ENCODE data around the gene SCGB1C2. TPM values are rescaled to one million over a fixed set of nuclear protein-coding genes. Genes with fewer than 3 reads are reported as not detected.

The SCGB1C2 gene
- total RNA-seq, 3 donors from 2014 or later (not counting 1 experiment from before 2014, with no cell fraction given) = not detected

DNA sequence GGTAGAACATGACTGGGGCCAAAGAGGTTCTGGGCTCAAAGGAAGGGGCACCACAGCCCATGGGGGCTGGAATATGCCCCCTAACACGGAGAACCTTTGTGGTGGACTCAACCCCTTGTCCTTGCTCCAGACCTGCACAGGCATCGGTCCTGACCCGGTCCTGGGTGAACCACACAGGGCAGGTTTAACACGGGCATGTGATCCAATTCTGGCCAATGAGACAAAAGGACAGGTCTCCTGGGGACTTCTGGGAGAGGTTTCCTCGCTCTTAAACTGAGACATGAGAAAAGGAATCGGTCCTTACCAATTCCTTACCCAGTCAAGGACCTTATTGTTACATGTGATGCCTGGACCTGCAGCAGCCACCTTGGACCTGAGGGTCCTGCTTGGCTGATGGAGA, 40.4 kb downstream of the SCGB1C2 start:
- DNase-seq (no peak), ATAC-seq (no peak)
- H3K4me3 ChIP-seq (ENCODE audit: low read length) = no peak overlapping the region
- H3K36me3 Mint-ChIP-seq = no peaks in the 10 kb centered on the region
- no peaks in the 10 kb centered on the region for H3K36me3 ChIP-seq (ENCODE audit: control insufficient read depth, insufficient read depth, low read length)
- H3K27me3 Mint-ChIP-seq (ENCODE audit: low read depth in 2 of 2) = peaks cover 17 to 23% of the 10 kb centered on the region in 2 donors
- H3K27ac ChIP-seq (ENCODE audit: low read length) = no peak overlapping the region
- H3K4me1 ChIP-seq (ENCODE audit: control insufficient read depth, insufficient read depth, low read length) = peaks cover 3% of the 10 kb centered on the region
- no peaks in the 10 kb centered on the region for H3K4me1 Mint-ChIP-seq
- intact Hi-C loops (cut with micrococcal nuclease) = no loop called here
- no peak overlapping the region for H3K27ac Mint-ChIP-seq
- TF ChIP-seq, protein P1, sequence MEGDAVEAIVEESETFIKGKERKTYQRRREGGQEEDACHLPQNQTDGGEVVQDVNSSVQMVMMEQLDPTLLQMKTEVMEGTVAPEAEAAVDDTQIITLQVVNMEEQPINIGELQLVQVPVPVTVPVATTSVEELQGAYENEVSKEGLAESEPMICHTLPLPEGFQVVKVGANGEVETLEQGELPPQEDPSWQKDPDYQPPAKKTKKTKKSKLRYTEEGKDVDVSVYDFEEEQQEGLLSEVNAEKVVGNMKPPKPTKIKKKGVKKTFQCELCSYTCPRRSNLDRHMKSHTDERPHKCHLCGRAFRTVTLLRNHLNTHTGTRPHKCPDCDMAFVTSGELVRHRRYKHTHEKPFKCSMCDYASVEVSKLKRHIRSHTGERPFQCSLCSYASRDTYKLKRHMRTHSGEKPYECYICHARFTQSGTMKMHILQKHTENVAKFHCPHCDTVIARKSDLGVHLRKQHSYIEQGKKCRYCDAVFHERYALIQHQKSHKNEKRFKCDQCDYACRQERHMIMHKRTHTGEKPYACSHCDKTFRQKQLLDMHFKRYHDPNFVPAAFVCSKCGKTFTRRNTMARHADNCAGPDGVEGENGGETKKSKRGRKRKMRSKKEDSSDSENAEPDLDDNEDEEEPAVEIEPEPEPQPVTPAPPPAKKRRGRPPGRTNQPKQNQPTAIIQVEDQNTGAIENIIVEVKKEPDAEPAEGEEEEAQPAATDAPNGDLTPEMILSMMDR (IDR thresholded peaks at IDR 0.05) = no peak
- H3K4me3 Mint-ChIP-seq = no peak overlapping the region
- no peaks in the 10 kb centered on the region for H3K9me3 ChIP-seq (ENCODE audit: control insufficient read depth, insufficient read depth, low read length)
- H3K9me3 Mint-ChIP-seq = no peaks in the 10 kb centered on the region
- WGBS (ENCODE audit: insufficient coverage) = 82% methylated on average over 6 of the region's 6 CpGs
- H3K27me3 ChIP-seq (ENCODE audit: control insufficient read depth, insufficient read depth, low read length) = peaks cover 13% of the 10 kb centered on the region

DNA sequence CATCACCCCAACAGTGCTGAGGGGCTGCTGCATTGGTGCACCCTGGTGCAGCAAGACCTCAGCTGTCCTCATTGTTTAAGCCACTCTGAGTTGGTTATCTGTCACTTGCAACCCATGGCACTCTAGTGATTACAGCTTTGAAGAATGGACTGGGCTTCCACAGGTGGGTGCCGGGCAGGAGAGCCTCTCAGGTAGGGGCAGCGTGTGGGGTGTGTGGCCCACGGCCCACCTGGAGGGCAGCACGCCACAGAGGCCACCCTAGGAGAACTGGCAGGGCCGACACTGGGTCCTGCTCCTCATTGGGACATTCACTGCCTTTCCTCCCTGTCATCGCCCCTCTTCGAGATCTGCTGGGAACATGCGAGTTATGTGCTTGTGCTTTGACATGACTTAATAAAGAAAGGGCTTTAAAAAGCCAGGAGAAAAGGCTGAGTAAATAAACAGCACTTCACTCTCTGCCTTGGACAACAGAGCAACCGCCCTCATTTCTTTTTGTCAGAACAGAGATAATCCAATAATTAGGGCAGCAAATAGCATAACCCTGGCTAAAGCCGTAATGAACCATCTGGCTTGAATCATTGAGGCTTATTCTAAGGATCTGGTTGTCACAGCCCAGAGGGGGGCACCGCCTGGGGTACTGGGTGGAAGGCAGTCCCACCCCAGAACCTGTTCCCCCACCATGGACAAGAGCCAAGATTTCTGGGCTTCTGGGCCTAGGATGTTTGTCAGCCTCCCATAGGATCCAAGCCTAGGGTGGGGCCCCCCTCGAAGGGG, 41.1 kb downstream of the SCGB1C2 start:
- intact Hi-C loops (cut with micrococcal nuclease) = no loop called here
- H3K4me3 Mint-ChIP-seq = no peak overlapping the region

DNA sequence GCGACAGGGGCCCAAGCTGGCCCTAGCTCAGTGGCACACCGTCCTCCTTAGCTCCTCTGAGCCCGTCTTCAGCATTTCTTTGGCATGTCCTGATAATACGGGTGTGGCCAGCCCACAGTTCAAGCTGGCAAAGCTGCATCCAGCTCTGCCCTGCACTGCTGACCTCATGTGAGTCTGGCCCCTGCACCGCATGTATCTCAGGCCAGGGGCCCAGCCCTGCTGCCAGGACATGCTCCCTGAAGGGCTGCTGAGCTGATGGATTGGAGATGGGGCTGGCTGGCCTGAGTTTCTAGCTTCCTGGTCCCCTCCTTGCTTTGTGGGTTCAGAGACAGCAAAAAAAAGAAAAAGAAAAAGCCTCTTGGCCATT, 41.7 kb downstream of the SCGB1C2 start:
- Mint-ChIP-seq H3K36me3 (no peaks in the 10 kb centered on the region), H3K27ac (no peak overlapping the region), H3K4me1 (no peaks in the 10 kb centered on the region), H3K9me3 (no peaks in the 10 kb centered on the region), H3K4me3 (no peak overlapping the region), H3K27me3 (ENCODE audit: low read depth in 2 of 2) (peaks cover 29 to 36% of the 10 kb centered on the region in 2 donors)
- H3K4me3 ChIP-seq (ENCODE audit: low read length) = no peak overlapping the region
- TF ChIP-seq, protein P1 (IDR thresholded peaks at IDR 0.05) = no peak
- H3K27me3 ChIP-seq (ENCODE audit: control insufficient read depth, insufficient read depth, low read length) = peaks cover 15% of the 10 kb centered on the region
- H3K36me3 ChIP-seq (ENCODE audit: control insufficient read depth, insufficient read depth, low read length) = no peaks in the 10 kb centered on the region
- intact Hi-C loops (cut with micrococcal nuclease) = no loop called here
- 89% methylated on average over 5 of the region's 5 CpGs for WGBS (ENCODE audit: insufficient coverage)
- no peak for ATAC-seq
- H3K27ac ChIP-seq (ENCODE audit: low read length) = no peak overlapping the region
- no peak for DNase-seq
- H3K9me3 ChIP-seq (ENCODE audit: control insufficient read depth, insufficient read depth, low read length) = no peaks in the 10 kb centered on the region
- peaks cover 3% of the 10 kb centered on the region for H3K4me1 ChIP-seq (ENCODE audit: control insufficient read depth, insufficient read depth, low read length)

More for the DNA sequence above, 41.1 kb downstream of the SCGB1C2 start:
- H3K4me1 ChIP-seq (ENCODE audit: control insufficient read depth, insufficient read depth, low read length) = peaks cover 3% of the 10 kb centered on the region
- no peak overlapping the region for H3K27ac Mint-ChIP-seq
- 89% methylated on average over 12 of the region's 12 CpGs for WGBS (ENCODE audit: insufficient coverage)
- H3K9me3 ChIP-seq (ENCODE audit: control insufficient read depth, insufficient read depth, low read length) = no peaks in the 10 kb centered on the region
- H3K27me3 ChIP-seq (ENCODE audit: control insufficient read depth, insufficient read depth, low read length) = peaks cover 15% of the 10 kb centered on the region
- H3K4me3 ChIP-seq (ENCODE audit: low read length) = no peak overlapping the region
- DNase-seq (no peak), ATAC-seq (no peak)
- H3K9me3 Mint-ChIP-seq = no peaks in the 10 kb centered on the region
- H3K36me3 Mint-ChIP-seq = no peaks in the 10 kb centered on the region
- no peaks in the 10 kb centered on the region for H3K36me3 ChIP-seq (ENCODE audit: control insufficient read depth, insufficient read depth, low read length)
- no peaks in the 10 kb centered on the region for H3K4me1 Mint-ChIP-seq
- no peak overlapping the region for H3K27ac ChIP-seq (ENCODE audit: low read length)
- TF ChIP-seq, protein P1 (IDR thresholded peaks at IDR 0.05) = no peak
- H3K27me3 Mint-ChIP-seq (ENCODE audit: low read depth in 2 of 2) = peaks cover 24 to 30% of the 10 kb centered on the region in 2 donors
